ENCODE data around the gene ZC3H6. TPM values are rescaled to one million over a fixed set of nuclear protein-coding genes. Genes with fewer than 3 reads are reported as not detected.
A peak's percentile ranks its signal among the peaks of the same experiment; 100 is the strongest.

Gene ZC3H6
- total and polyA plus RNA-seq, 12 donors = 2.5 to 19.0 (median 9.5) TPM

GRCh38 chr2:112262876-112263275 lies 12.5 kb upstream of the ZC3H6 start:
- TF ChIP-seq POLR2A (IDR thresholded peaks at IDR 0.05) (no peak), CTCF (IDR thresholded peaks at IDR 0.05) (no peak)
- H3K9me3 ChIP-seq (replicated peaks in 1 of 3) = no peaks in the 10 kb centered on the region
- no peak overlapping the region for H3K4me3 ChIP-seq
- no peaks in the 10 kb centered on the region for H3K36me3 ChIP-seq (replicated peaks in 1 of 2)
- intact Hi-C loops (cut with DNase I) = loop anchor here in 1 of 2 donors (10.0 kb wide), 1 partner anchor 368 kb away; the partner anchor contains the start of gene MERTK
- DNase-seq = no peak
- no peaks in the 10 kb centered on the region for H3K4me1 ChIP-seq (replicated peaks in 1 of 2)
- H3K27ac ChIP-seq = no peak overlapping the region
- no peaks in the 10 kb centered on the region for H3K27me3 ChIP-seq

GRCh38 chr2:112268547-112268946 lies 6.8 kb upstream of the ZC3H6 start:
- no peak for TF ChIP-seq POLR2A (IDR thresholded peaks at IDR 0.05)
- TF ChIP-seq CTCF (IDR thresholded peaks at IDR 0.05) = no peak

GRCh38 chr2:112272669-112273068 lies 2.7 kb upstream of the ZC3H6 start:
- intact Hi-C loops (cut with DNase I) = loop anchor here in 1 of 2 donors (5.0 kb wide), 1 partner anchor 160 kb away; the partner anchor contains the start of gene RGPD8
- DNase-seq = peak in 1 of 7 donors; percentile 35

More at GRCh38 chr2:112268547-112268946, 6.8 kb upstream of the ZC3H6 start:
- 89 to 100% (median 95%) methylated on average over 1 of the region's 1 CpG for WGBS, 4 donors
- no peaks in the 10 kb centered on the region for H3K36me3 ChIP-seq (replicated peaks in 1 of 2)
- no peaks in the 10 kb centered on the region for H3K27me3 ChIP-seq
- intact Hi-C loops (cut with DNase I) = loop anchor here in 1 of 2 donors (10.0 kb wide), 1 partner anchor 374 kb away; the partner anchor contains the start of gene MERTK
- no peaks in the 10 kb centered on the region for H3K9me3 ChIP-seq (replicated peaks in 1 of 3)
- no peak overlapping the region for H3K27ac ChIP-seq
- H3K4me1 ChIP-seq (replicated peaks in 1 of 2) = peaks cover 3 to 4% of the 10 kb centered on the region in 2 donors
- DNase-seq = no peak
- H3K4me3 ChIP-seq = no peak overlapping the region

GRCh38 chr2:112273349-112273748 lies 2.0 kb upstream of the ZC3H6 start:
- Histone ChIP-seq H3K4me1 (replicated peaks in 1 of 2) (peaks cover 3 to 20% of the 10 kb centered on the region in 2 donors), H3K27me3 (no peaks in the 10 kb centered on the region), H3K4me3 (no peak overlapping the region), H3K36me3 (replicated peaks in 1 of 2) (no peaks in the 10 kb centered on the region), H3K27ac (peak overlapping the region in 2 of 5 donors; percentile 81 to 86), H3K9me3 (replicated peaks in 1 of 3) (no peaks in the 10 kb centered on the region)
- DNase-seq = no peak
- WGBS, 4 donors = 92 to 98% (median 95%) methylated on average over 5 of the region's 5 CpGs
- TF ChIP-seq POLR2A (IDR thresholded peaks at IDR 0.05) = no peak
- no peak for TF ChIP-seq CTCF (IDR thresholded peaks at IDR 0.05)
- intact Hi-C loops (cut with DNase I) = loop anchor here in 1 of 2 donors (5.0 kb wide), 1 partner anchor 159 kb away; the partner anchor contains the start of gene RGPD8

More at GRCh38 chr2:112272669-112273068, 2.7 kb upstream of the ZC3H6 start:
- Histone ChIP-seq H3K4me1 (replicated peaks in 1 of 2) (peaks cover 3 to 18% of the 10 kb centered on the region in 2 donors), H3K4me3 (peak overlapping the region in 1 of 4 donors; percentile 42), H3K27ac (peak overlapping the region; percentile 44 to 86 (median 80)), H3K36me3 (replicated peaks in 1 of 2) (no peaks in the 10 kb centered on the region), H3K27me3 (no peaks in the 10 kb centered on the region), H3K9me3 (replicated peaks in 1 of 3) (no peaks in the 10 kb centered on the region)
- WGBS, 4 donors = 42 to 72% (median 52%) methylated on average over 5 of the region's 5 CpGs
- TF ChIP-seq CTCF (IDR thresholded peaks at IDR 0.05) (no peak), POLR2A (IDR thresholded peaks at IDR 0.05) (peak in 1 of 2 donors; percentile 2)
